Panc1 (cell line): Measurements from ENCODE around the gene HOXA13. TPM values are rescaled to one million over a fixed set of nuclear protein-coding genes. Genes with fewer than 3 reads are reported as not detected.

Experiments used
- ATAC-seq: fragments of 200-7000 bp; cut with Tn5 transposase; 2 replicates; pipeline ENCODE4 v1.9.1; 2020; ENCODE audit warnings: mild to moderate bottlenecking, moderate library complexity
- BruUV-seq: library from RNA; stranded (reverse); fragments of 400-500 nt; replicated peaks from 2 replicates; lab custom pipeline; 2021; lab: Mats Ljungman, UMichigan
- CTCF ChIA-PET: fragments of 300-600 bp; sonication (Branson Sonifier 250); formaldehyde crosslinking; loops from one replicate; lab custom pipeline; 2022; ENCODE audit warnings: antibody characterized with exemption; lab: Charles Lee
- POLR2A ChIA-PET: fragments of 300-600 bp; sonication (Branson Sonifier 250); formaldehyde crosslinking; loops from one replicate; lab custom pipeline; 2022; ENCODE audit warnings: antibody characterized with exemption; lab: Charles Lee
- DNase-seq: peaks from one replicate; pipeline ENCODE4 v3.0.0-alpha.2; 2010; ENCODE audit warnings: low read depth, low spot score
- H3K27ac ChIP-seq: 2 replicates; pipeline ENCODE4 v1.5.1; 2011; ENCODE audit warnings: mild to moderate bottlenecking, low read length, inconsistent platforms
- H3K27me3 ChIP-seq: fragments of 200-500 bp; sonication (Bioruptor generic); 2 replicates; pipeline ENCODE4 v1.6.0; 2014; ENCODE audit warnings: low read length, inconsistent platforms; ENCODE audit not compliant: control insufficient read depth, insufficient read depth
- H3K36me3 ChIP-seq: fragments of 200-500 bp; sonication (Bioruptor generic); 2 replicates; pipeline ENCODE4 v1.5.1; 2014; ENCODE audit warnings: inconsistent platforms, mild to moderate bottlenecking, low read length, moderate library complexity; ENCODE audit not compliant: control insufficient read depth, insufficient read depth
- H3K4me1 ChIP-seq: 2 replicates; pipeline ENCODE4 v1.5.1; 2011; ENCODE audit warnings: inconsistent platforms, mild to moderate bottlenecking, low read length, moderate library complexity; ENCODE audit not compliant: control insufficient read depth, insufficient read depth
- H3K4me3 ChIP-seq, 2 experiments: 2 replicates each; pipeline ENCODE4 v1.5.1; 2011 to 2012; ENCODE audit warnings: low read depth in 2 of 2, low read length in 2 of 2, mild to moderate bottlenecking in 2 of 2, inconsistent platforms in 1 of 2, moderate library complexity in 1 of 2
- H3K9me3 ChIP-seq: fragments of 200-500 bp; sonication (Bioruptor generic); 2 replicates; pipeline ENCODE4 v1.5.1; 2014; ENCODE audit warnings: low read depth, mild to moderate bottlenecking, inconsistent platforms, low read length, moderate library complexity; ENCODE audit not compliant: control insufficient read depth, insufficient read depth
- CTCF ChIP-seq: fragments of 450-650 bp; IDR thresholded peaks from 2 replicates; pipeline ENCODE4 v1.5.1; 2017; ENCODE audit warnings: mild to moderate bottlenecking
- POLR2AphosphoS5 ChIP-seq: IDR thresholded peaks from 2 replicates; pipeline ENCODE4 v1.6.1; 2012; ENCODE audit warnings: mild to moderate bottlenecking, low read depth, low read length, moderate library complexity
- REST ChIP-seq, 2 experiments: IDR thresholded peaks; 2 replicates each; pipeline ENCODE4 v1.6.1; 2011 to 2012; ENCODE audit warnings: low read depth in 2 of 2, control low read depth in 1 of 2, low read length in 1 of 2, mild to moderate bottlenecking in 1 of 2, moderate library complexity in 1 of 2; ENCODE audit not compliant: insufficient read depth in 1 of 2
- SIN3A ChIP-seq: IDR thresholded peaks from 2 replicates; pipeline ENCODE4 v1.6.1; 2012; ENCODE audit warnings: low read depth, mild to moderate bottlenecking, low read length, moderate library complexity, borderline replicate concordance; ENCODE audit not compliant: insufficient read depth
- TCF7L2 ChIP-seq: IDR thresholded peaks from 2 replicates; pipeline ENCODE4 v1.6.1; 2011; ENCODE audit warnings: mild to moderate bottlenecking, low read depth, low read length, inconsistent platforms
- in situ Hi-C: cut with HindIII; loops from 2 replicates; pipeline ENCODE4 v1.10.0; 2016; ENCODE audit warnings: low sequenced_read_pairs, low pct_unique_long_range_greater_than_20kb
- intact Hi-C: fragments of 100-400 bp; cut with micrococcal nuclease; formaldehyde crosslinking; loops from one replicate; pipeline ENCODE4 v1.10.0; 2022; ENCODE audit not compliant: unreplicated experiment
- total RNA-seq: library from RNA; stranded (reverse); gene quantifications from one replicate; pipeline ENCODE4 v1.2.1, GENCODE V29; 2021; ENCODE audit not compliant: unreplicated experiment

Gene HOXA13
- total RNA-seq, 1 experiment from 2014 or later: 1.2 TPM

- DNase-seq (no peak), ATAC-seq (no peak)
- Histone ChIP-seq H3K4me1 (peaks cover 3% of the 10 kb centered on the region; the same call in 1 of the 2 replicates), H3K4me3 (peak within 1 kb of the TSS; percentile 37 to 41), H3K27ac (no peak within 1 kb of the TSS), H3K36me3 (no peaks in the 10 kb centered on the region; the same call in 1 of the 2 replicates), H3K9me3 (no peaks in the 10 kb centered on the region), H3K27me3 (no peaks in the 10 kb centered on the region)
- in situ Hi-C loops: no loop called here
- intact Hi-C loops: no loop called here
- no TSS peak for BruUV-seq
- ChIA-PET CTCF (no interaction called here), POLR2A (no interaction called here)
- no peak for TF ChIP-seq REST (IDR thresholded peaks at IDR 0.05; ENCODE audit: insufficient read depth in 1 of 2, low read depth in 2 of 2, low read length in 1 of 2)
- no peak for TF ChIP-seq TCF7L2
- TF ChIP-seq POLR2AphosphoS5: no peak
- TF ChIP-seq CTCF: no peak
- TF ChIP-seq SIN3A: no peak
Measured at GRCh38 chr7:27165089-27165995, 34.5 kb downstream of the HOXA13 start, which contains the start of gene HOXA9. Gene HOXA9 (minus strand): TSS chr7:27165537. CDS start chr7:27165457, 80 bp downstream.

GRCh38 chr7:27164367-27165088 is 35.4 kb downstream of the HOXA13 start:
- POLR2A ChIA-PET: no interaction called here
- no peak for DNase-seq
- no TSS peak for BruUV-seq
- no peak for TF ChIP-seq TCF7L2
- TF ChIP-seq POLR2AphosphoS5: no peak
- no peak for TF ChIP-seq SIN3A
- no peak for TF ChIP-seq REST (IDR thresholded peaks at IDR 0.05; ENCODE audit: insufficient read depth in 1 of 2, low read depth in 2 of 2, low read length in 1 of 2)
- no peak for TF ChIP-seq CTCF
- H3K4me3 ChIP-seq: peak overlapping the region; percentile 37 to 41
- intact Hi-C loops (loop anchor here (5.0 kb wide), 1 partner anchor 787 kb away; no protein-coding TSS in a partner anchor), in situ Hi-C loops (no loop called here)
- CTCF ChIA-PET: no interaction called here
- no peaks in the 10 kb centered on the region for H3K27me3 ChIP-seq
- 0 out of 2 replicates have a peak, but pooled peaks have one; percentile 9 for ATAC-seq
- no peak overlapping the region for H3K27ac ChIP-seq
- no peaks in the 10 kb centered on the region for H3K4me1 ChIP-seq
- H3K36me3 ChIP-seq: no peaks in the 10 kb centered on the region; the same call in 1 of the 2 replicates
- H3K9me3 ChIP-seq: no peaks in the 10 kb centered on the region
